T-helper 2 cell treated with Interferon-gamma antibody and Interleukin-4, amounts not matched to agents 100 ng/mL and 5 ng/mL, for 36 hours (primary cell): Measurements from ENCODE around the gene TSLP. TPM values are rescaled to one million over a fixed set of nuclear protein-coding genes. Genes with fewer than 3 reads are reported as not detected.

Experiments
- intact Hi-C: fragments of 100-400 bp; cut with micrococcal nuclease; formaldehyde crosslinking; loops from one replicate; pipeline ENCODE4 v1.15.1; 2023
- total RNA-seq: library from RNA; stranded (reverse); gene quantifications from 2 replicates; pipeline ENCODE4 v1.2.3, GENCODE V29; 2022

Gene TSLP
- total RNA-seq, 1 donor from 2014 or later = not detected

DNA sequence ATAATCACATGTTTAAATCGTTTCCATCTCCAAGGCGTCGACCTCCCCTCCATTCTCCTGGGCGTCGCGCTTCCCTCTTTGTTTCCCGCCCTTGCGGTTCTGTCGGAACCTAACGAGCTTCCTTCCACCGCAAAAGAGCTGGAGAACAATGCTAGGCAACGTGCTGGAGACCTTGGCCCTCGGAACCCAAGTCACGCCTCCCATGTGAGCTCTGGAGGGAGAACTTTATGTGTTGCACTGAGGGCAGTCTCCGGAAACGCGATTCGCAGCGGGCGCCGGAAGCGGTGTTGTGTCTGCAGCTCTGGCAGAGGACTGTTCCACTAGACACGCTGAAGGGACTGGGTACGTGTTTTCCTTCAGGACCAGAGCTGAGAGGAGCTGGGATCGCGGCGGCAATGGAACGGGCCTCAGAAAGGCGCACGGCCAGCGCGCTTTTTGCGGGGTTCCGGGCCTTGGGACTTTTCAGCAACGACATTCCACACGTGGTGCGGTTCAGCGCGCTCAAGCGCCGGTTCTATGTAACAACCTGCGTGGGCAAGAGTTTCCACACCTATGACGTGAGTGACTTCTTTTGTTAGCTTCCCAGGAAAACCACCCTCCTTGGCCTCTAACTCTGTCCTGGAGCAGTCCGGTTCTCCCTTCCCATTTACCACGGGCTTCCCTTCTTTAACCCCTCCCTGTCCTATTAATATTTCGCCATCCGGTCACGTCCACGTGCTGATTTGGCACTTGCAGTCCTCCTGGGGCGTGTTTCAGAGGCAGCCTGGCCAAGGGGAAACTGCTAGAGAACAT is 20.7 kb downstream of the TSLP start, which contains the start of gene WDR36:
Gene WDR36, plus strand, starts transcription at position 287 of the 792 bp plus-strand sequence. Its CDS starts 109 bp downstream, at position 396.
- intact Hi-C loops = loop anchor here (1.0 to 10.0 kb wide), 8 partner anchors 132 to 1613 kb away; partner anchors contain the start of genes CAMK4, NREP, SLC25A46 and STARD4

DNA sequence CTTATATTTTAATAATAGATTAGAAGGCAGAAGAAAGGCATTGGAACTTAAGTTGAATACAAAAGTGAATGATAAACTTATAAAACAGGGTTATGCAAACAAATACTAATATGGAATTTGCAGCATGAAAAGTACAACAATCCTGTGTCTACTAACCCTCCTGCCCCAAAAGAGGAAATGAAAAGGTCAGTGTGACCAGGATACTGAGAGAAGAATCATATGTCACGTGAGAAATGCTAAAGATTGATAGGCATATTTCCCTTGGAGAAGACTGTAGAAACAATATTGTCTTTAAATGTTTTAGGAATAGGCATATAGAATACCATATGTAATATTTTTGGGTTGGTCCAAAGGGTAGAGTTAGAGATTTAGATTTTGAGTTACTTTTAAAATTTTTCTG is 24.5 kb downstream of the TSLP start:
- intact Hi-C loops = loop anchor here (10.0 kb wide), 2 partner anchors 1401 to 1609 kb away; no protein-coding TSS in a partner anchor

DNA sequence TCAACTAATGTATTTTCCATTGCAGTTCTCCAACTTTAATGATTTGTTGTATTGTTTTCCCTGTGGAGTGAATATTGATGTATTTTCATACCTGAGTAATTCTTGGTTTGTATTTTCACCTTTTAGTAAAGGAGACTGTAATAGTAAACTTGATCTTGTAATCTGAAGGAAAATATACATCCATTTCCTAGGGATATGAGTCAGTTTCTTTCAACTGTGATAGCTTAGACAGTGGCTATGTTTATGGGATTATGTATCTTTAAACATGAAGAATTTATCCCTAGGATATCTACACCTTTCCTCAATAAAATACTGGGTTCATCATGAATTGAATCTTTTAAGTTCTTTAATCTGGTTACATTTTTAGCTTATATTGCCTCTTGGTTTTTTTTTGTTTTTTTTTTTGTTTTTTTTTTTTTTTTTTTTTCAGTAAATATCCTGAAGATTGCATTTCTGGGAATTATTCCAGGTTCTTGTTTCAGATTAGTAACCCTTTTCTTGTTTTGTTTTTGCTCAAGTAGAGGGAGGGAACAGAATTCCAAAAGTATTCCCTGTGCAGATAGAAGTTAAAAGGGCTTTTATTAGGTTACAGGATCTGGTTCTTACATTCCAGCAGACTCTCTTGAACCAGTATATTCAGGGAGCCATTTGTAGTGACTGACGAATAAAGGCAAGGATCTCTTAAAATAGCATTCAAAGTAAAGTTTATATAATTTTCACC is 27.7 kb downstream of the TSLP start:
- intact Hi-C loops = loop anchor here (10.0 kb wide), 2 partner anchors 1404 to 1606 kb away; no protein-coding TSS in a partner anchor

DNA sequence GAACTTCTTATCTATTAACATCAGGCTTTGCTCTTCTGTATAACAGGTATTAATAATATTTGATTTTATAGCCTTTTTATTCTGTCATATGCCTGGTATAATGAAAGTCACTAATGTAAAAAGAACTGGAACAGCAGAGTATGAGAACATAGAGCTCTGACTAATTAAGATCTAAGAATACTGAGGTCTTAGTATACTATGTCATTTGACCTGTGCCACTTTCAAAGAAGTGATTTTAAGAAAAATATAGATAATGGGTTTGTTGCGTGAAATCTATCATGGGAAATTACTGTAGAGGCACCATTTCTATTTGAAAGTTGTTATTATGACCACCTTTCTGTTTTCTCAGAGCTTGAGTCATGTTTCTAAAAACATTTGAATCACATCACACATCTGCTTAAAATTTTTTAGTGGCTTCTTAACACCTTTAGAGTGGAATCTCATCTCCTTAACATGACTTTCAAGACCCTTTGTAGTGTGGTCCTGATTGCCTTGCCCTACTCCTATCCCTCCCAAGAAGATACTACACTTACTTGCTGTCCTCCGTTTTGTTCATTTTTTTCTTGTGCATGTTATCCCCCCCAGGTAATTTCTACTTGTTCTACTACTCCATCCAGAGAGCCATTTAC is 34.9 kb downstream of the TSLP start:
- intact Hi-C loops = no loop called here

DNA sequence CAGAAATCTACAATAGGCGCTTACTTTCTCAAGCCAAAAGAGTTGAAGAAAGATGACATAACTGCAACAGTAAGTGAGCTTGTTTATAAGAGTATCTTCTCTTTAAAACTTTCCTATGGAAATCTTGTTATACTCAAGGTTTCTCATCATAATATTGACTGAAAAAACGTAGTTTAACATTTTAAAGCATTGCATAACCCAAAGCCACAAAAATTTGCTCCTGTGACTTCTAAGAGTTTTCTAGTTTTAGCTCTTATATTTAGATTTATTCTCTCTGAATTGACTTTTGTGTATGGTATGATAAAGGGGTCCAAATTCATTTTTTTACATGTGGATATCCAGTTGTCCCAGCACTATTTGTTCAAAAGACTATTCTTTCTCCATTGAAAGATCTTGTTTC is 35.9 kb downstream of the TSLP start:
- intact Hi-C loops = no loop called here

DNA sequence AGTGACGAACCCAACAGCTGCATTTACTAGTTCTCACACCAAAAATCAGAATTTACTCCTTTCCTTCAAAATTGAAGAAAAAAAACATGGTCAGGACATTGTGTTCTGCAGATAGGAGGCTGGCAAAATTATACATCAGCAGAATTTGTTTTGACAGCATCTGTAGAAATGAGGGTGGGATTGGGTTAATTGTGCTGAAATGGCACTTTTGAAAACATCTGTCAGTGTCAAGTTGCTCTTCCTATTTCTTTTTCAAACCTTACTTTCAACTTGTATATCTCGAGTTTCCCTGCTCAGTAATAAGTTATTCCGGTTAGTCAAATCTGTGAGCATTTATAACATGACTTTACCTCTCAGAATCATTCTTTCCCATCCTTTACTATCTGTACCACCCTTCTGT is 40.4 kb downstream of the TSLP start:
- intact Hi-C loops = no loop called here

DNA sequence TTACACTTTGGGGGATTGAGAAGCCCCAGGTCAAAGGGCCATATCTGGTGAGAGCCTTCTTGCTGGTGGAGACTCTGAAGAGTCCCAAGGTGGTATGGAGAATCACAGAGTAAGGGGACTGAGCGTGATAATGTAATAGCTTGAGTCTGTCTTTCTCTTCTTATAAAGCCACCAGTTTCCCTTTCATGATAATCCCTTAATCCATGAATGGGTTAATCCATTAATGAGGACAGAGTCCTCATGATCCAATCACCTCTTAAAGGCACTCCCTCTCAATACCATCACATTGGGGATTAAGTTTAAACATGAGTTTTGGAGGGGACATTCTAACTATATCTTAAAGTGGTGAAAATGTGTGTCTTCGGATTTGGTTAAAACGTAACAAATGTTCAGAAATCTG is 42.2 kb downstream of the TSLP start:
- intact Hi-C loops = no loop called here

DNA sequence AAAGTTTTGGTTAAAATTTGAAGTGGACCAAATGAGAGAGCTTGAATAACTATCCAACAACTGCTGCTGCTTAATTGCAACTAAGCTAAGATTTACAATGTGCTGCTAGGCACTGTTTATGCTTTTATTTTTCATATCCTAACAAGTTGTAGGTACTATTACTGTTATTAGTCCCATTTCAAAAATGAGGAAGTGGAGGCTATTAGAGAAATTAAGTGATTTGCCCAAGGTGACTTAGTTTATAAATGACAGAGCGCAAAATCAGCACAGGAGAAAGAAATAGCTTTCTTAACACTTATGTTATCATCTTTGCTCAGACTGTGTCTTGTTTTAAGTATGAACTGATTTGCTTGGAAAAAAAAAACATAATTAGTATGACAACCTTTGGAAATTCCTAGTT is 43.7 kb downstream of the TSLP start:
- intact Hi-C loops = no loop called here

DNA sequence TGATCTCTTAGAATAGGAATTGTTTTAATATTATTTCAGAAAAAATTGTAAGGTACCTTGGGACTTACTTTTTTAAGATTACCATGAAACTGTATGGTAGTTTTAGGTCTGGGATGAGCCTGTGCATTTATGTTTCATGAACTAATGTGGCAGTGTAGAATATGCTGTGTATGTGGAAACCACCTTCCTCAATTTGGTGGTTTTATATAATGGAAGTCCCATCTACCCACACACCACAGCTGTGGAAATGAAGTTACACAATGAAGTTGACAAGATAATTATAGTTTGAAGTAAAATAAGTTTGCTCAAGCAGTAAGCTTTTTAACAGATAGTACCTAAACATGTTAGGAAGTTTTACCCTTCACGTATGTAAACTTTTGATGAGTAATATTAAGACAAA is 45.0 kb downstream of the TSLP start:
- intact Hi-C loops = no loop called here

DNA sequence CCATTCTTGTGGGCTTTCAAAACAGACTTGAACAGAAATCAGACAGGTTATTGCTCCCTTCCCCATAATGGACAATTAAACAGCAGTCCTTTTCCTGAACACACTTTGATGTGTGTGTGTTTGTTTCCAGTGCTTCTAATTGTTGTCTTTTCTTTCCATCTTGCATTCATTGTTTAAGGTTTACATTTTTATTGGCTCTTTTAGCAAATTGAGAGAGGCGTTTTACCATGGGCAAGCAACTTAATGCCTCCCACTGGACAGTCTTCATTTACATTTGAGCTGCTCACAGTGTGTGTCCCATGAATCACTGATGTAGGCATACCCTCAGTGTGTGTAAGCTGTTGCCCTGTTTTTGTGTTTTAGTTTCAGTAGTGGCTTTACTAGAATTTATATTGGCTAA is 45.6 kb downstream of the TSLP start:
- intact Hi-C loops = no loop called here

DNA sequence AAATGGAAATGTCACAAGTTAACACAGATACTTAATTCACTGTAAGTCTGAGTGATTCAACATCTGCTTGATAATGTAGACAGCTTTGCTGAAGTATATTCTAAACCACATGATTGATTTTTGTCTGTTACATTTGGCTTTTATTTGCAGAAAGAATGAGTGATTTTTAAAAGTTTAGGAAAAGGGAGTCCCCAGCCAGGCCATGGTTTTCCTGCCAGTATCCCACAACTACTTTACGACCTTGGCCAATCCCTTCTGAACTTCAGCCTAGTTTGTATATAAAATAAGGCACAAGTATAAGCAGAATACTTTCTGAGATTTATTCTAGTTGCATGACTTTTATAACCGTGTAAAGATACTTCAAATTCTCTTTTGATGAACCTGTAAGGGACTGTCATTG is 47.7 kb downstream of the TSLP start:
- intact Hi-C loops = no loop called here

DNA sequence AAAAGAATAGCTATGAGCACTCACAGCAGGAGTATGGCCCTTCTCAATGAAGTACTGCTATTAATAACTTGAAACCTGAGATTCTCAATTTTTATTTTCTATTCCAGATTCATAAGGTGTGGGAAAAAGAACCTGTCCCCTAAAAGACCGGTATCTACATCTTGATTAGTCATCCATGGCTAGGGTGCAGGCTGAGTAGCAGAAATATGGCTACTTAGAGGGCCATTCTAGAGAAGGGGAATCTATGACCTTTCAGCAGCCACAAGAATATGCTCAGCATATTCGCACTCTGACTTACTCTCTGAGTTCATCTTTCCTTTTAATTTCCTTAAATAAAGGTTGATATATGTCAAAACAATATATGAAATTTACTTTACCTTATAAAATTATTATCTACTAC is 48.3 kb downstream of the TSLP start:
- intact Hi-C loops = no loop called here

DNA sequence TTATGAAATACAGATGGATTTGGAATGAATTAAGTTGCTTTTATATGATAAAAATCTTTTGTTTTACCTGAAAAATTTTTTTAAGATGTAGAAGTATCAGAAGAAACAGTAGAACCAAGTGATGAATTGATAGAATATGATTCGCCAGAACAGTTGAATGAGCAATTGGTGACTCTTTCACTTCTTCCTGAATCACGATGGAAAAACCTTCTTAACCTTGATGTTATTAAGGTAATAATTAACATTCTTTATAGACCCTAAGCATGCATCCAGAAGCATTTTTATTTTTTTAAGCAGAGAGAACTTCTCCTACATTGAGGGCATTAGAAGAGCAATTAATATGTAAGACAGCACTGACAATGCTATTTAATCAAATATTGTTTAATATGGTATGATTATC is 49.4 kb downstream of the TSLP start:
- intact Hi-C loops = no loop called here

DNA sequence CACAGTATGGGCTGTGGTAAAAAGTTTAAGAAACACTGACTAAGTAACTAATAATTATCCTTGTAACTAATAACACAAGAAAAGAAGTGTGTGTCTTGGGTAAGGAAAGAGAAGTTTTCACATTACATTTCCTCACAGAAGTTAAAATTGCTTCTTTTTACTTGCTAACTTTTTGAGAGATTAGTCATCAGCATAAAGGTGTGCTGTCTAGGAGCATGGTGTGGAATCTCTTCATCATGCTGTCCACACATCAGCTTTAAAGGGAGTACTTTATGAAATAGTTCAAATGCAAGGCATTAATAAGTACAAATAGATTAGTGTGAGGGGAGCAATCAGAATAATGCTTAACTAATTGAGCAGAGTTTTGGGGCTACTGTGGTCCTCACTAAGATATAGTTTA is 50.4 kb downstream of the TSLP start:
- intact Hi-C loops = no loop called here

DNA sequence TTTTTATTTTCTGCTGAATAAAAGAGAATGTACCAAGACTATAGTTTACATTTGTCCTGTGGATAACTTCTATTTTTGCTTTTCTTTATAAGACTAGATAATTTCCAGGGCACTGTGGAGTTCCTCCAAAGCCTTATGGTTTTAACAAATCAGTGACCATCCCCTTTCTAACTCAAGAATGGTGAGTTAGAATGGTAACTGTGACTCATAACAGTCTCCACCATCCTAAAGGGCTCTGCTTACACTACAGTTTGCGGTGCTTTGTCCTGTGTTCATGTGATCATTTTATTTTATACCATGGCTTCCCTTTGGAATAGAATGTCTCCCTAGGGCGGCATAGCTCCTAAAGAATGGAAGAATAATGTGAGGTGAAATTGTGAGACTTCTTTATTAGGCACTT is 50.9 kb downstream of the TSLP start:
- intact Hi-C loops = no loop called here

DNA sequence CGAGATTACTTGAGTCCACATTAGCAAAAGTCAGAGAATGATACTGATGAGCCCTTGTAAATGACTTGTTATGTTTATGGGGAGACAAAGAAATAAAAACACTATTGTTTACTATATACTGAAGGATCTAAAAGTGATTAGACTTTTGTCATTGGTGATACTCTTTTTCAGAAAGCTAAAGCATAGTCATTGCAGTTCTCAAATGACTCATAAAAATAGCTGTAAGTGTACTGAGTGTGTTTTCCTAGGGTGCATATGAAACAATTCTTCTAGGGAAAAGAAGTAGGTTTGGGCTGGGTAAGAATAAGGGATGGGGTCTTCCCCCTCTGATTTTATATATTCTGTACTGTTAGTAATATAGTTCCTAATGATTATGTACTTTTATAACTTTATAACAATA is 53.3 kb downstream of the TSLP start:
- intact Hi-C loops = no loop called here

DNA sequence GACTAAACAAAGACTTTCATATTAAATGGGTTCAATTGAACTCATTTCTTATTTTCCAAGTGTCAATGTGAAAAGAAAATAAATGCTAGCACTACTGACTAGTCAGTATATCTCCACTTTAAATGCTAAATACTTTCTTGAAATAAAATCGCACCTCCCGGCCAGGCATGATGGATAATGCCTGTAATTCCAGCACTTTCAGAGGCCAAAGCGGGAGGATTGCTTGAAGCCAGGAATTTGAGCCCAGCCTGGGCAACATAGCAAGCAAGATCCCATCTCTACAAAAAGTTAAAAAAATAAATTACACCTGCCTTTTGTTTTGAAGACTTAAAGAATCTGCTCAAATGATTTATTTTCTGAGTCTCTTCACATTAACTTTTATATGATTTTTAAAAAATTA is 55.4 kb downstream of the TSLP start:
- intact Hi-C loops = no loop called here

Other genes starting within 250 kb of the TSLP start
- gene WDR36, start 20.6 kb downstream of the TSLP start, total RNA-seq = 38.9 and 42.1 TPM in 2 replicates
- 106 and 112 TPM in 2 replicates for gene CAMK4, start 152.7 kb downstream of the TSLP start, total RNA-seq